ENCODE results near the gene TRPM3.

GRCh38 chr9:70557661-70558369, 563.6 kb downstream of the TRPM3 start:
- TF ChIP-seq CTCF (IDR thresholded peaks at IDR 0.05; ENCODE audit: low read depth, low read length) (no peak), POLR2A (IDR thresholded peaks at IDR 0.05; ENCODE audit: extremely low read depth, insufficient read length) (no peak), MYC (IDR thresholded peaks at IDR 0.05; ENCODE audit: low read depth, low read length) (no peak)
